Effector memory CD8-positive, alpha-beta T cell (primary cell): ENCODE data around the gene DNA2.

Experiments
- ATAC-seq: fragments of 150-1000 bp; cut with Tn5 transposase; replicated peaks from 2 replicates; pipeline ENCODE4 v1.10.0; 2021; ENCODE audit warnings: mild to moderate bottlenecking, moderate library complexity
- DNase-seq, 3 experiments: peaks; one replicate each; pipeline ENCODE4 v3.0.0; 2021
- H3K27ac Mint-ChIP-seq, 2 donors: one replicate each; pipeline ENCODE4 v1.8.0; 2022; ENCODE audit warnings: mild to moderate bottlenecking in 2 of 2, mixed read lengths in 2 of 2, moderate library complexity in 2 of 2
- H3K27me3 Mint-ChIP-seq, 2 donors: one replicate each; pipeline ENCODE4 v1.8.0; 2022; ENCODE audit warnings: mixed read lengths in 2 of 2
- H3K36me3 Mint-ChIP-seq: one replicate; pipeline ENCODE4 v1.8.0; 2022; ENCODE audit warnings: mild to moderate bottlenecking, moderate library complexity, mixed read lengths; ENCODE audit not compliant: insufficient read depth
- H3K4me1 Mint-ChIP-seq, 2 donors: one replicate each; pipeline ENCODE4 v1.8.0; 2022; ENCODE audit warnings: low read depth in 2 of 2, mixed read lengths in 2 of 2
- H3K4me3 Mint-ChIP-seq, 2 donors: one replicate each; pipeline ENCODE4 v1.8.0; 2022; ENCODE audit warnings: mild to moderate bottlenecking in 2 of 2, mixed read lengths in 2 of 2, moderate library complexity in 2 of 2
- H3K9me3 Mint-ChIP-seq, 2 donors: one replicate each; pipeline ENCODE4 v1.8.0; 2022; ENCODE audit warnings: mixed read lengths in 2 of 2

DNA2 gene

DNA sequence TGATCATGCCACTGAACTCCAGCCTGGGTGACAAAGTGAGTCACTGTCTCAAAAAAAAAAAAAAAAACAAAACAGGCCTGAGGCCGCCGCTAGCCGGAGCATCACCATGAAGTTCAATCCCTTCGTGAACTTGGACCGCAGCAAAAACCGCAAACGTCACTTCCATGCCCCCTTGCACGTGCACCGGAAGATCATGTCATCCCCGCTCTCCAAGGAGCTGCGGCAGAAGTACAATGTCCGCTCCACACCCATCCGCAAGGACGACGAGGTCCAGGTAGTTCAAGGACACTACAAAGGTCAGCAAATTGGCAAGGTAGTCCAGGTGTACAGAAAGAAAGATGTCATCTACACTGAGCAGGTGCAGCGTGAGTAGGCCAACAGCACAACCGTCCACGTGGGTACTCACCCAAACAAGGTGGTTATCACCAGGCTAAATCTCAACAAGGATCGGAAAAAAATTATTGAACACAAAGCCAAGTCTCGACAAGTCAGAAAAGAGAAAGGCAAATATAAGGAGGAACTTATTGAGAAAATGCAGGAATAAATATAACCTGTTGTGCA is 47.2 kb downstream of the DNA2 start:
- no peak overlapping the region for H3K4me3 Mint-ChIP-seq
- no peak overlapping the region for H3K27ac Mint-ChIP-seq
- no peaks in the 10 kb centered on the region for H3K9me3 Mint-ChIP-seq
- DNase-seq: no peak
- H3K36me3 Mint-ChIP-seq: no peaks in the 10 kb centered on the region
- ATAC-seq: no peak
- H3K4me1 Mint-ChIP-seq: peaks cover 6 to 10% of the 10 kb centered on the region in 2 donors
- no peaks in the 10 kb centered on the region for H3K27me3 Mint-ChIP-seq

- peak overlapping the region; percentile 68 to 76 for H3K27ac Mint-ChIP-seq
- no peaks in the 10 kb centered on the region for H3K36me3 Mint-ChIP-seq
These were observed 48.3 kb downstream of the DNA2 start for GRCh38 chr10:68423522-68423921.

DNA sequence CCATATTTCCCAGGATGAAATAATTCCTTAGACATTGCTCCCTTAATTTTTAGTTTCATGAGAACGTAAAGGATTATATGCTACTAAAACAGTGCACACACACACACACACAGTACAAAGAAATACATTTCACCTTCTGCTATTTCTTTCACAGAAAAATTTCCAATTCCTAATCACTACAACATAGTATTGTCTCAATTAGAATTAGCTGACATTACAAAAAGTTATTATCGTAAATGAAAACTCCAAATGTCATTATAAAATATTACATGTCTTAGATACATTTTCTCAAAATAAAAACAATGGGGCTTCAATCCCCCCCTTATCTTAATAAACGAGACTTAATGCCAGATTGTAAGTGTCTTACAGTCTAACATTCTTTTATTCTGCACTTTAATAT is 52.4 kb downstream of the DNA2 start:
- no peak for DNase-seq
- H3K27me3 Mint-ChIP-seq: no peaks in the 10 kb centered on the region
- no peak for ATAC-seq
- H3K4me3 Mint-ChIP-seq: no peak overlapping the region
- H3K27ac Mint-ChIP-seq: no peak overlapping the region
- H3K4me1 Mint-ChIP-seq: peaks cover 6 to 10% of the 10 kb centered on the region in 2 donors
- no peaks in the 10 kb centered on the region for H3K36me3 Mint-ChIP-seq
- H3K9me3 Mint-ChIP-seq: no peaks in the 10 kb centered on the region

More at GRCh38 chr10:68423522-68423921, 48.3 kb downstream of the DNA2 start:
- peak; percentile 71 for ATAC-seq
- H3K4me3 Mint-ChIP-seq: peak overlapping the region in 1 of 2 donors; percentile 10
- peaks cover 6 to 10% of the 10 kb centered on the region in 2 donors for H3K4me1 Mint-ChIP-seq
- DNase-seq: peak in 1 of 3 experiments; percentile 14
- no peaks in the 10 kb centered on the region for H3K9me3 Mint-ChIP-seq
- no peaks in the 10 kb centered on the region for H3K27me3 Mint-ChIP-seq

- Mint-ChIP-seq H3K27me3 (no peaks in the 10 kb centered on the region), H3K27ac (peak overlapping the region in 1 of 2 donors; percentile 42), H3K9me3 (no peaks in the 10 kb centered on the region), H3K36me3 (peaks cover 5% of the 10 kb centered on the region), H3K4me3 (no peak overlapping the region), H3K4me1 (peaks cover 13 to 23% of the 10 kb centered on the region in 2 donors)
- ATAC-seq: no peak
- no peak for DNase-seq
These were observed 62.8 kb downstream of the DNA2 start for GRCh38 chr10:68408898-68409518.

DNA sequence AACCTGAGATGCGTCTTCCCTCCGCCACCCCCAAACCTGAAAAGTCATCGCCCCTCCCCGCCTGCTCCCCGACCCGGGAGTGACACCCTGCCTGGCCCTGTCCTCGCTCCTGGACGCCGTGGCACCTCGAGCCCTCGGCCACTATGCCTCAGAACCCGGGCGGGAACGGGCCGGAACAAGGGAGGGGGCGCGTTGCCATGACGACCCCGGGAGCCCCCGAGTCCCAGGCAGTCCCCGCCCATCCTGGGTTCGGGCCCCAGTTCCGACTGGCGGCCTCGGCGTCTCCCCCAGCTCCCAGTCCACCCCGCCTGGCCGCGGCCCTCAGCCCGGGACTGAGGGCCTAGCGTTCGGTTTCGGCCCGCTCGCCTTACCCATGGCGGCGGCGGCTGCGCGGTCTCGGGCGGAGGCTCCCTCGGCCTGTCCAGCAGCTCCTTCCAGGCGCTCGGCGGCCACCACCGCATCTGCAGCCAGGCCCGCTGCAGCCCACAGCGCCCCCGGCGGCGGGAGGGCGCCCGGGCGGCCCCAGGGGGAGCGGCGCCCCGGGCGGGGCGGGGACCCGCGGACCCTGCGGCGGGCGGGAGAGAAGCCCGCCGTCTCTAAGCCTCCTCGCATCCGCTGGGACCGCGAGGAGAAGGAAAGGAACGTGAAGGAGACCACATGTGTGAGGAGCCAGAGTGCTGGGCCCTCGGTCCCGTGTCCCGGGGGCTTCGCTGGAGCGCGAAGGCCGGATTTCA is 64.8 kb downstream of the DNA2 start, which contains the start of gene RUFY2:
Gene RUFY2 (minus strand): TSS at position 463 of the 734 bp plus-strand sequence. CDS start 88 bp downstream, at position 375.
- H3K27me3 Mint-ChIP-seq: no peaks in the 10 kb centered on the region
- peak within 1 kb of the TSS; percentile 92 for H3K27ac Mint-ChIP-seq
- peaks cover 7% of the 10 kb centered on the region for H3K36me3 Mint-ChIP-seq
- no peaks in the 10 kb centered on the region for H3K9me3 Mint-ChIP-seq
- H3K4me3 Mint-ChIP-seq: peak within 1 kb of the TSS; percentile 87 to 94
- H3K4me1 Mint-ChIP-seq: peaks cover 13 to 23% of the 10 kb centered on the region in 2 donors
- ATAC-seq: peak; percentile 94
- DNase-seq: peak; percentile 68 to 78 (median 77)

GRCh38 chr10:68406111-68406814 is 65.5 kb downstream of the DNA2 start:
- peaks cover 11% of the 10 kb centered on the region for H3K36me3 Mint-ChIP-seq
- ATAC-seq (peak; percentile 11), DNase-seq (no peak)
- peak overlapping the region; percentile 87 to 94 for H3K4me3 Mint-ChIP-seq
- no peaks in the 10 kb centered on the region for H3K27me3 Mint-ChIP-seq
- H3K9me3 Mint-ChIP-seq: no peaks in the 10 kb centered on the region
- peak overlapping the region; percentile 92 for H3K27ac Mint-ChIP-seq
- peaks cover 13 to 23% of the 10 kb centered on the region in 2 donors for H3K4me1 Mint-ChIP-seq

GRCh38 chr10:68403701-68404100 is 68.1 kb downstream of the DNA2 start:
- no peaks in the 10 kb centered on the region for H3K9me3 Mint-ChIP-seq
- DNase-seq (no peak), ATAC-seq (no peak)
- peaks cover 33% of the 10 kb centered on the region for H3K36me3 Mint-ChIP-seq
- no peaks in the 10 kb centered on the region for H3K27me3 Mint-ChIP-seq
- no peak overlapping the region for H3K4me3 Mint-ChIP-seq
- no peak overlapping the region for H3K27ac Mint-ChIP-seq
- peaks cover 13 to 28% of the 10 kb centered on the region in 2 donors for H3K4me1 Mint-ChIP-seq

DNA sequence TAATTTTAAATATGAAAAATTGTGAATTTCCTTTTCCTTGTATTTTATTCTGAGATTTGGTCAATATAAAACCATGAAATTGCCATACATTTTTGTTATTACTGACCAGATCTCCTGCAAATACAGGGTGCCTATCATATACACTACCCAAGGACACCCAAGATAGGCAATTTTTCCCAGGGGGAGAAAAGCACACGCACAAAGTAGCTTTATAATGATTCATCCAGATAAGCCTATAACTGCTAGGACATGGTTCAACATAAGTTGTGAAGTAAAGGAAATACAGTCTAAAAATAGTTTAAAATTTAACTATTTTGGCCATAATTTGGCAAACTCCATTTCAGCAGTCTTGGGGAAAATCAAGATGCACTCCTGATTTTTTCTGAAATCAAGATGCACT is 69.5 kb downstream of the DNA2 start:
- H3K9me3 Mint-ChIP-seq: no peaks in the 10 kb centered on the region
- no peak for DNase-seq

DNA sequence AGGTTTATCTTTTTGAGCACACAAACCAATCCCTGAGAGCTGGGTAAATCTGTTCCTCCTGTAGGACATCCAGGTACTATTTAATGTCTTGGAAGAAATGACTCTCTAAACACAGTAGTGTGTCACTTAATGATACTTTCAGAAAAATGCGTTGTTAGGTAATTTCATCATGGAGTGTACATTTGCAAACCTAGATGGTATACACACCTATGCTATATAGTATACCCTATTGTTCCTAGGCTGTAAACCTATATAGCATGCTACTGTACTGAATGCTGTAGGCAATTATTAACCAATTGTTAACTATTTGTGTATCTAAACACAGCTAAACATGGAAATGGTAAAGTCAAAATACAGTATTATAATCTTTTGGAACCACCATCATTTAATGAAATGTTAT is 74.8 kb downstream of the DNA2 start:
- ATAC-seq: no peak
- H3K9me3 Mint-ChIP-seq: no peaks in the 10 kb centered on the region
- peaks cover 0 to 5% of the 10 kb centered on the region in 2 donors for H3K4me1 Mint-ChIP-seq
- no peak for DNase-seq
- H3K36me3 Mint-ChIP-seq: peaks cover 60% of the 10 kb centered on the region
- no peaks in the 10 kb centered on the region for H3K27me3 Mint-ChIP-seq
- no peak overlapping the region for H3K4me3 Mint-ChIP-seq
- no peak overlapping the region for H3K27ac Mint-ChIP-seq

More for the DNA sequence above, 69.5 kb downstream of the DNA2 start:
- H3K36me3 Mint-ChIP-seq: peaks cover 32% of the 10 kb centered on the region
- H3K27me3 Mint-ChIP-seq: no peaks in the 10 kb centered on the region
- peaks cover 11 to 28% of the 10 kb centered on the region in 2 donors for H3K4me1 Mint-ChIP-seq
- no peak overlapping the region for H3K27ac Mint-ChIP-seq
- no peak overlapping the region for H3K4me3 Mint-ChIP-seq
- no peak for ATAC-seq

GRCh38 chr10:68385740-68386139 is 86.0 kb downstream of the DNA2 start:
- H3K4me1 Mint-ChIP-seq: no peaks in the 10 kb centered on the region
- no peaks in the 10 kb centered on the region for H3K27me3 Mint-ChIP-seq
- peaks cover 83% of the 10 kb centered on the region for H3K36me3 Mint-ChIP-seq
- no peaks in the 10 kb centered on the region for H3K9me3 Mint-ChIP-seq
- H3K4me3 Mint-ChIP-seq: no peak overlapping the region
- ATAC-seq (no peak), DNase-seq (no peak)
- H3K27ac Mint-ChIP-seq: no peak overlapping the region

- no peak overlapping the region for H3K4me3 Mint-ChIP-seq
- peaks cover 51% of the 10 kb centered on the region for H3K36me3 Mint-ChIP-seq
- DNase-seq: no peak
- no peaks in the 10 kb centered on the region for H3K27me3 Mint-ChIP-seq
- H3K9me3 Mint-ChIP-seq: no peaks in the 10 kb centered on the region
- H3K27ac Mint-ChIP-seq: no peak overlapping the region
- peaks cover 0 to 3% of the 10 kb centered on the region in 2 donors for H3K4me1 Mint-ChIP-seq
- no peak for ATAC-seq
These were observed 100.2 kb downstream of the DNA2 start for GRCh38 chr10:68371604-68372003.

- H3K4me3 Mint-ChIP-seq: no peak overlapping the region
These were observed 104.7 kb downstream of the DNA2 start for GRCh38 chr10:68367121-68367520.

GRCh38 chr10:68366600-68366999 is 105.2 kb downstream of the DNA2 start:
- H3K27ac Mint-ChIP-seq: no peak overlapping the region
- no peaks in the 10 kb centered on the region for H3K9me3 Mint-ChIP-seq
- no peak overlapping the region for H3K4me3 Mint-ChIP-seq
- no peaks in the 10 kb centered on the region for H3K27me3 Mint-ChIP-seq
- DNase-seq: no peak
- ATAC-seq: no peak
- H3K36me3 Mint-ChIP-seq: peaks cover 34% of the 10 kb centered on the region
- H3K4me1 Mint-ChIP-seq: peaks cover 0 to 3% of the 10 kb centered on the region in 2 donors

More at GRCh38 chr10:68367121-68367520, 104.7 kb downstream of the DNA2 start:
- Mint-ChIP-seq H3K36me3 (peaks cover 30% of the 10 kb centered on the region), H3K27me3 (no peaks in the 10 kb centered on the region), H3K27ac (no peak overlapping the region), H3K9me3 (no peaks in the 10 kb centered on the region), H3K4me1 (peaks cover 0 to 3% of the 10 kb centered on the region in 2 donors)
- DNase-seq (no peak), ATAC-seq (no peak)
